GM18508 (cell line): Measurements from ENCODE around the gene KL.

ENCODE experiments used
- ATAC-seq: cut with Tn5 transposase; IDR thresholded peaks from one replicate; pipeline ENCODE4 v1.9.1; 2021; ENCODE audit warnings: moderate number of reproducible peaks; ENCODE audit not compliant: insufficient read depth, unreplicated experiment

KL gene

GRCh38 chr13:33033051-33033812 is 17.0 kb downstream of the KL start:
- no peak for ATAC-seq

GRCh38 chr13:33033986-33034385 is 17.8 kb downstream of the KL start:
- no peak for ATAC-seq

- no peak for ATAC-seq
These were observed 18.8 kb downstream of the KL start for GRCh38 chr13:33034882-33035520.

- no peak for ATAC-seq
These were observed 21.4 kb downstream of the KL start for GRCh38 chr13:33037673-33038072.

- ATAC-seq: no peak
These were observed 23.9 kb downstream of the KL start for GRCh38 chr13:33040090-33040489.

- no peak for ATAC-seq
These were observed 29.8 kb downstream of the KL start for GRCh38 chr13:33045851-33046592.

GRCh38 chr13:33050161-33050560 is 33.9 kb downstream of the KL start:
- ATAC-seq: no peak

- ATAC-seq: no peak
These were observed 35.4 kb downstream of the KL start for GRCh38 chr13:33051632-33052031.

GRCh38 chr13:33052506-33053280 is 36.5 kb downstream of the KL start:
- no peak for ATAC-seq

- no peak for ATAC-seq
These were observed 37.3 kb downstream of the KL start for GRCh38 chr13:33053397-33054066.

GRCh38 chr13:33057019-33057780 is 41.0 kb downstream of the KL start:
- no peak for ATAC-seq

GRCh38 chr13:33058776-33059327 is 42.6 kb downstream of the KL start:
- no peak for ATAC-seq

- no peak for ATAC-seq
These were observed 44.6 kb downstream of the KL start for GRCh38 chr13:33060815-33061214.

- no peak for ATAC-seq
These were observed 50.1 kb downstream of the KL start for GRCh38 chr13:33066329-33066728.

GRCh38 chr13:33069365-33069764 is 53.1 kb downstream of the KL start:
- no peak for ATAC-seq

- ATAC-seq: no peak
These were observed 54.5 kb downstream of the KL start for GRCh38 chr13:33070713-33071112.

GRCh38 chr13:33072282-33072681 is 56.1 kb downstream of the KL start:
- ATAC-seq: no peak

- no peak for ATAC-seq
These were observed 56.5 kb downstream of the KL start for GRCh38 chr13:33072759-33073158.

- no peak for ATAC-seq
These were observed 57.1 kb downstream of the KL start for GRCh38 chr13:33073338-33073737.
